ENCODE data around the gene ITIH5. TPM values are rescaled to one million over a fixed set of nuclear protein-coding genes. Genes with fewer than 3 reads are reported as not detected.

The ITIH5 gene
- total RNA-seq, 1 donor from 2014 or later: 0.29 TPM

DNA sequence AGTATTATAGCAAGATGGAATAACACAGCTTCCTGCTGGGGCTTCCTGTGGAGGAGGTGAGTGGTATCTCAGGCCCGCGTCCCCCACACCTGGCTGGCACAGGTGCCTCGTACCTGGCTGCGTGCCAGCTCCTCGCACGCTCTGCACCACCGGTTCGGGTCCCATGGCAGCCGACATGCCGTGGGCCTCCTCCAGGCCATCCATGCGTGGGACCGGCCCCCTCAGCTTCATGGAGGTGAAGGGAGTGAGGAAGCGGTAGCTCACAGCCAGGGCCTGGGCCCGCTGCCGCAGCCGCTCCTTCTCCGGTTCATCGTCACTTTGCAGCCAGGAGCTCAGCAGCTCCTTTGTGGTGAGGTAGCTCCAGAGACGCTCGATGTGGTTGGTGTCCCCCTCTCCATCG, 90.4 kb downstream of the ITIH5 start:
- Mint-ChIP-seq H3K4me3 (ENCODE audit: unreplicated experiment) (no peak overlapping the region), H3K27me3 (ENCODE audit: unreplicated experiment) (no peaks in the 10 kb centered on the region), H3K4me1 (ENCODE audit: low read depth, unreplicated experiment) (no peaks in the 10 kb centered on the region)

DNA sequence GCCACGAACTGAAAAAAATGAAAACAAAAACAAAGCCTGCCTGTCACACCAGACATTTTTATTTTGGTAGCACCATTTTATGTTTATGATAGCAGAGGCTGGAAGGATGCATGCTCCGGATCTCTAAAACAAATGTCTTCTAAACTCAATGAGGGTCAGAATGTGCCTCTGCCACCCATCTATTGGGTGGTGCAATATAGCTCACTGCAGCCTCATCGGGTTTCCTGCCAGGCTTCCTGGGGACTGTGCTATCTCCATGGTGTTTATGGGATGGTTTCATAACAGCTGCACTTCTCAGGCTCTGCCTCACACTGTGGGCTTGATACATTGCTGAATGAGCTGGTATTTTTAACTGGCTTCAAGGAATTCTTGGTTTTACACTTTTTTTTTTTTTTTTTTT, 94.4 kb downstream of the ITIH5 start:
- TF ChIP-seq CTCF (IDR thresholded peaks at IDR 0.05; ENCODE audit: partially characterized antibody, unreplicated experiment): no peak
- no peak for DNase-seq
- no peaks in the 10 kb centered on the region for H3K9me3 Mint-ChIP-seq (ENCODE audit: unreplicated experiment)
- H3K4me1 Mint-ChIP-seq (ENCODE audit: low read depth, unreplicated experiment): peaks cover 3% of the 10 kb centered on the region
- no peak overlapping the region for H3K27ac Mint-ChIP-seq (ENCODE audit: unreplicated experiment)
- no peaks in the 10 kb centered on the region for H3K27me3 Mint-ChIP-seq (ENCODE audit: unreplicated experiment)
- no peaks in the 10 kb centered on the region for H3K36me3 Mint-ChIP-seq (ENCODE audit: unreplicated experiment)
- no peak overlapping the region for H3K4me3 Mint-ChIP-seq (ENCODE audit: unreplicated experiment)

More for the DNA sequence above, 90.4 kb downstream of the ITIH5 start:
- Mint-ChIP-seq H3K36me3 (ENCODE audit: unreplicated experiment) (no peaks in the 10 kb centered on the region), H3K9me3 (ENCODE audit: unreplicated experiment) (peaks cover 2% of the 10 kb centered on the region), H3K27ac (ENCODE audit: unreplicated experiment) (no peak overlapping the region)
- TF ChIP-seq CTCF (IDR thresholded peaks at IDR 0.05; ENCODE audit: partially characterized antibody, unreplicated experiment): no peak
- DNase-seq: no peak

GRCh38 chr10:7571981-7572380, 94.8 kb downstream of the ITIH5 start:
- DNase-seq: no peak
- Mint-ChIP-seq H3K27ac (ENCODE audit: unreplicated experiment) (no peak overlapping the region), H3K36me3 (ENCODE audit: unreplicated experiment) (no peaks in the 10 kb centered on the region), H3K4me1 (ENCODE audit: low read depth, unreplicated experiment) (peaks cover 3% of the 10 kb centered on the region), H3K4me3 (ENCODE audit: unreplicated experiment) (no peak overlapping the region), H3K9me3 (ENCODE audit: unreplicated experiment) (no peaks in the 10 kb centered on the region), H3K27me3 (ENCODE audit: unreplicated experiment) (no peaks in the 10 kb centered on the region)
- no peak for TF ChIP-seq CTCF (IDR thresholded peaks at IDR 0.05; ENCODE audit: partially characterized antibody, unreplicated experiment)

- Mint-ChIP-seq H3K36me3 (ENCODE audit: unreplicated experiment) (no peaks in the 10 kb centered on the region), H3K4me1 (ENCODE audit: low read depth, unreplicated experiment) (peaks cover 3% of the 10 kb centered on the region), H3K9me3 (ENCODE audit: unreplicated experiment) (no peaks in the 10 kb centered on the region), H3K4me3 (ENCODE audit: unreplicated experiment) (no peak overlapping the region), H3K27me3 (ENCODE audit: unreplicated experiment) (no peaks in the 10 kb centered on the region), H3K27ac (ENCODE audit: unreplicated experiment) (no peak overlapping the region)
- DNase-seq: no peak
- TF ChIP-seq CTCF (IDR thresholded peaks at IDR 0.05; ENCODE audit: partially characterized antibody, unreplicated experiment): no peak
Measured at GRCh38 chr10:7567911-7568620, 98.7 kb downstream of the ITIH5 start.

- H3K4me3 Mint-ChIP-seq (ENCODE audit: unreplicated experiment): no peak overlapping the region
- TF ChIP-seq CTCF (IDR thresholded peaks at IDR 0.05; ENCODE audit: partially characterized antibody, unreplicated experiment): no peak
- no peaks in the 10 kb centered on the region for H3K9me3 Mint-ChIP-seq (ENCODE audit: unreplicated experiment)
- no peaks in the 10 kb centered on the region for H3K36me3 Mint-ChIP-seq (ENCODE audit: unreplicated experiment)
- DNase-seq: no peak
- H3K4me1 Mint-ChIP-seq (ENCODE audit: low read depth, unreplicated experiment): peaks cover 4% of the 10 kb centered on the region
- H3K27me3 Mint-ChIP-seq (ENCODE audit: unreplicated experiment): no peaks in the 10 kb centered on the region
- H3K27ac Mint-ChIP-seq (ENCODE audit: unreplicated experiment): no peak overlapping the region
Measured at GRCh38 chr10:7566891-7567290, 99.9 kb downstream of the ITIH5 start.
